B cell (primary cell): ENCODE measurements around the gene HOXA4. TPM values are rescaled to one million over a fixed set of nuclear protein-coding genes. Genes with fewer than 3 reads are reported as not detected.

ENCODE experiments used
- ATAC-seq: fragments of 200-7000 bp; cut with Tn5 transposase; one replicate; pipeline ENCODE4 v1.10.0; 2021; ENCODE audit warnings: low read depth, mild to moderate bottlenecking, moderate number of reproducible peaks, moderate library complexity
- CTCF ChIA-PET: fragments of 350-600 bp; sonication (Branson Sonifier 250); formaldehyde crosslinking; loops from one replicate; lab custom pipeline; 2021; ENCODE audit warnings: antibody characterized with exemption, inconsistent platforms; lab: Charles Lee
- POLR2A ChIA-PET: fragments of 350-600 bp; sonication (Branson Sonifier 250); formaldehyde crosslinking; loops from one replicate; lab custom pipeline; 2021; ENCODE audit warnings: antibody characterized with exemption; lab: Charles Lee
- DNase-seq: peaks from one replicate; pipeline ENCODE4 v3.0.0; 2013
- H2AFZ ChIP-seq: 2 replicates; pipeline ENCODE4 v1.6.1; 2012; ENCODE audit warnings: mild to moderate bottlenecking, low read depth, low read length; ENCODE audit not compliant: insufficient read depth, poor library complexity, severe bottlenecking
- H3K27ac ChIP-seq, 2 donors: 1 replicate in 1 of 2; 2 replicates in 1 of 2; pipeline ENCODE4 v1.5.1; 2012 to 2013; ENCODE audit warnings: low read length in 2 of 2, mild to moderate bottlenecking in 2 of 2, moderate library complexity in 1 of 2
- H3K27me3 ChIP-seq, 4 experiments: fragments of 200-600 bp in 1 of 4; sonication (generic) in 1 of 4; replicated peaks in 1 of 4; 1 replicate in 2 of 4; 2 replicates in 2 of 4; pipeline versions ENCODE4 v1.6.1 to v1.7.0; 2013 to 2016; ENCODE audit warnings: low read length in 3 of 4, mild to moderate bottlenecking in 2 of 4, mixed read lengths in 1 of 4, moderate library complexity in 1 of 4; ENCODE audit not compliant: insufficient read depth in 4 of 4, control insufficient read depth in 3 of 4; ENCODE audit errors: control extremely low read depth in 1 of 4
- H3K36me3 ChIP-seq, 2 experiments: replicated peaks in 1 of 2; 1 replicate in 1 of 2; 2 replicates in 1 of 2; pipeline versions ENCODE4 v1.6.1 to v1.7.1; 2013; ENCODE audit warnings: low read length in 1 of 2; ENCODE audit not compliant: insufficient read depth in 2 of 2, control insufficient read depth in 1 of 2; ENCODE audit errors: control extremely low read depth in 1 of 2, extremely low read depth in 1 of 2
- H3K4me1 ChIP-seq, 2 donors: fragments of 200-600 bp in 1 of 2; sonication (generic) in 1 of 2; 1 replicate in 1 of 2; 2 replicates in 1 of 2; pipeline versions ENCODE4 v1.5.1 to v1.6.1; 2013 to 2017; ENCODE audit warnings: low read length in 2 of 2; ENCODE audit not compliant: control insufficient read depth in 2 of 2, insufficient read depth in 2 of 2
- H3K4me2 ChIP-seq: replicated peaks from 2 replicates; pipeline ENCODE3; 2012; ENCODE audit warnings: mild to moderate bottlenecking, low read depth, low read length; ENCODE audit not compliant: poor library complexity, severe bottlenecking
- H3K4me3 ChIP-seq, 5 experiments: fragments of 200-600 bp in 1 of 5; sonication (generic) in 1 of 5; 1 replicate in 3 of 5; 2 replicates in 2 of 5; pipeline versions ENCODE4 v1.5.1 to v1.7.0; 2011 to 2016; ENCODE audit warnings: low read length in 4 of 5, mild to moderate bottlenecking in 4 of 5, low read depth in 2 of 5, control low read depth in 1 of 5, moderate library complexity in 1 of 5; ENCODE audit not compliant: insufficient read depth in 1 of 5; ENCODE audit errors: control extremely low read depth in 1 of 5, extremely low read depth in 1 of 5
- H3K79me2 ChIP-seq: fragments of 200-600 bp; sonication (generic); one replicate; pipeline ENCODE4 v1.6.0; 2016; ENCODE audit warnings: low read length; ENCODE audit not compliant: control insufficient read depth, insufficient read depth
- H3K9ac ChIP-seq: fragments of 200-600 bp; sonication (generic); 2 replicates; pipeline ENCODE4 v1.6.1; 2017; ENCODE audit warnings: mild to moderate bottlenecking, low read length, moderate library complexity
- H3K9me3 ChIP-seq, 3 donors: one replicate each; pipeline versions ENCODE4 v1.6.1 to v1.7.1; 2013; ENCODE audit warnings: low read length in 2 of 3; ENCODE audit not compliant: control insufficient read depth in 2 of 3, insufficient read depth in 1 of 3; ENCODE audit errors: control extremely low read depth in 1 of 3
- H4K20me1 ChIP-seq: 2 replicates; pipeline ENCODE4 v1.6.0; 2012; ENCODE audit warnings: mild to moderate bottlenecking, low read length; ENCODE audit not compliant: insufficient read depth, control insufficient read depth, poor library complexity, severe bottlenecking
- H3K27ac Mint-ChIP-seq: one replicate; pipeline ENCODE4 v1.8.0; 2021; ENCODE audit warnings: mixed read lengths
- H3K27me3 Mint-ChIP-seq: one replicate; pipeline ENCODE4 v1.8.0; 2021; ENCODE audit warnings: mixed read lengths
- H3K4me1 Mint-ChIP-seq: one replicate; pipeline ENCODE4 v1.8.0; 2021; ENCODE audit warnings: mixed read lengths
- H3K4me3 Mint-ChIP-seq: one replicate; pipeline ENCODE4 v1.8.0; 2021; ENCODE audit warnings: mixed read lengths
- H3K9me3 Mint-ChIP-seq: one replicate; pipeline ENCODE4 v1.8.0; 2022; ENCODE audit warnings: mixed read lengths; ENCODE audit not compliant: insufficient read depth
- EZH2 ChIP-seq: IDR thresholded peaks from 2 replicates; pipeline ENCODE4 v1.6.1; 2012; ENCODE audit warnings: borderline replicate concordance, low read depth, mild to moderate bottlenecking, moderate library complexity, low read length; ENCODE audit not compliant: insufficient read depth, poor library complexity, severe bottlenecking
- WGBS: methylation state at CpG from one replicate; pipeline ENCODE4 v1.1.5; 2013; ENCODE audit warnings: missing lambda C conversion rate; ENCODE audit not compliant: insufficient coverage; 5-methylcytosine and 5-hydroxymethylcytosine counted together
- intact Hi-C: fragments of 100-400 bp; cut with micrococcal nuclease; formaldehyde crosslinking; loops from one replicate; pipeline ENCODE4 v1.10.0; 2022
- polyA plus RNA-seq: library from polyadenylated mRNA; depleted of rRNA; stranded (reverse); fragments of >200 nt; gene quantifications from 2 replicates; pipeline ENCODE4 v1.2.3, GENCODE V29; 2012
- total RNA-seq, 2 donors: library from RNA; stranded (reverse); fragments of 120-200 nt in 1 of 2; gene quantifications; 1 replicate in 1 of 2; 2 replicates in 1 of 2; pipeline versions ENCODE4 v1.2.3 to v1.2.4, GENCODE V29; 2013 to 2022
- TF ChIP-seq, protein P1 (sequence below): fragments of 200-600 bp; IDR thresholded peaks from one replicate; pipeline ENCODE4 v1.8.0; 2022; ENCODE audit warnings: antibody characterized with exemption, mild to moderate bottlenecking

HOXA4 gene
- total and polyA plus RNA-seq, 2 donors (not counting 1 experiment from before 2014, with no cell fraction given) = 0.30 TPM; not detected in 1

DNA sequence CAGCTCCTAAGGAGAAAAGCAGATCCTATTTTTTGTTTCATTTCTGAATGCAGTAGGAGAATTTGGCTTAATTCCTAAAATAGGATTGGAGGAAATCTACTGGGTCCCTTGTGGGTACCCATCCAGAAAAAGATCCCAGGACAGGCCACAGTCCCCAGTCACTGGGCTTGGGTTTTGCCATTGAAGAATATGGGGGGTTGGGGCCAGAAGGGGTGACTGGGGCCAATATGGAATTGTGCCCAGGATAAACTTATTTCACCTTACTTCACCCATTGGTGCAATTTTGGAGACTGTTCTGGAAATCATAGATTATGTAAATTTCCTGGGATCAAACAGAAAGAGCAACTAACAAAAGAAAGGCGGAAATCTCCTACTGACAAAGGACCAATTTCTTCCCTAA, 7.9 kb upstream of the HOXA4 start:
- H3K27ac Mint-ChIP-seq = no peak overlapping the region
- Histone ChIP-seq H3K9ac (no peak overlapping the region), H3K27ac (no peak overlapping the region), H3K36me3 (no peaks in the 10 kb centered on the region), H3K9me3 (peaks cover 0 to 12% (median 0%) of the 10 kb centered on the region in 3 donors), H3K4me3 (no peak overlapping the region), H2AFZ (no peak overlapping the region), H3K27me3 (peaks cover 0 to 35% (median 23%) of the 10 kb centered on the region in 4 experiments), H3K79me2 (no peaks in the 10 kb centered on the region), H3K4me2 (no peak overlapping the region), H4K20me1 (no peaks in the 10 kb centered on the region), H3K4me1 (no peaks in the 10 kb centered on the region)
- DNase-seq (no peak), ATAC-seq (no peak)
- H3K4me1 Mint-ChIP-seq = peaks cover 4% of the 10 kb centered on the region
- no peaks in the 10 kb centered on the region for H3K9me3 Mint-ChIP-seq
- H3K27me3 Mint-ChIP-seq = peaks cover 61% of the 10 kb centered on the region
- TF ChIP-seq, protein P1, sequence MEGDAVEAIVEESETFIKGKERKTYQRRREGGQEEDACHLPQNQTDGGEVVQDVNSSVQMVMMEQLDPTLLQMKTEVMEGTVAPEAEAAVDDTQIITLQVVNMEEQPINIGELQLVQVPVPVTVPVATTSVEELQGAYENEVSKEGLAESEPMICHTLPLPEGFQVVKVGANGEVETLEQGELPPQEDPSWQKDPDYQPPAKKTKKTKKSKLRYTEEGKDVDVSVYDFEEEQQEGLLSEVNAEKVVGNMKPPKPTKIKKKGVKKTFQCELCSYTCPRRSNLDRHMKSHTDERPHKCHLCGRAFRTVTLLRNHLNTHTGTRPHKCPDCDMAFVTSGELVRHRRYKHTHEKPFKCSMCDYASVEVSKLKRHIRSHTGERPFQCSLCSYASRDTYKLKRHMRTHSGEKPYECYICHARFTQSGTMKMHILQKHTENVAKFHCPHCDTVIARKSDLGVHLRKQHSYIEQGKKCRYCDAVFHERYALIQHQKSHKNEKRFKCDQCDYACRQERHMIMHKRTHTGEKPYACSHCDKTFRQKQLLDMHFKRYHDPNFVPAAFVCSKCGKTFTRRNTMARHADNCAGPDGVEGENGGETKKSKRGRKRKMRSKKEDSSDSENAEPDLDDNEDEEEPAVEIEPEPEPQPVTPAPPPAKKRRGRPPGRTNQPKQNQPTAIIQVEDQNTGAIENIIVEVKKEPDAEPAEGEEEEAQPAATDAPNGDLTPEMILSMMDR = no peak
- TF ChIP-seq EZH2 = no peak
- POLR2A ChIA-PET = no interaction called here
- intact Hi-C loops = no loop called here
- CTCF ChIA-PET = interaction anchor here (0.8 kb wide), 1 partner anchor 52 kb away, joined by 4 read pairs; no protein-coding TSS in a partner anchor
- H3K4me3 Mint-ChIP-seq = no peak overlapping the region
- WGBS = no CpG with 5 or more reads among the region's 1 CpG

DNA sequence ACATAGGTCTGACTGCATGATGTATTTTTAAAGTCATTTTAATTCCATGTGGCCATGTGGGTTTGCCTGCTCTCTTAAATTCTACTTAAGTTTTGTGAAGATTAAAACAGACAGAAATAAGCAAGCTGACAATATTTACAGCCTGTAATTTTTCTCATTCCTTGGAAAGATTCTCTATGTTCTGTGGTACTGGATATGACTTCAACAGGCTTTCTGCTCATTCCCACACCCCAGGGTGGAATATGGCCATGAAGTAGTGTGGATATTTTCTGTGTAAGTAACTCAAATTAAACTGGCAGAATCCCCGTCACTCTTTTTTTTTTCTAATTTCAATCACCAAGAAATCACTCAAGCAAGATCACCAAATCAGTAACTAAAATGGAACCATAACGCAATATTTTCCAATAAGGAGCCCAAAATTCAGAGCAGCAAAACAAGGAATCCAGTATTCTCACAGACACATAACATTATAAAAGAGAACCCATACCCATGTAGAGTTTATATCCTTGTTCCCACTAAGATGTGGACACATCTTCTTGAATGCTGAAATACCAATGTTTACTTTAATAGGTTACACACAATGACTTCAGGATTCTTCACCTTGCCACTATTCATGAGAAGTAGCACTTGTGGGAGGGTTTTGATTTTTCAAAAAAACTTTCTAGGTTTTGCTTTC, 7.2 kb upstream of the HOXA4 start:
- WGBS = no CpG with 5 or more reads among the region's 2 CpGs
- Histone ChIP-seq H3K79me2 (no peaks in the 10 kb centered on the region), H3K36me3 (no peaks in the 10 kb centered on the region), H3K27ac (no peak overlapping the region), H3K9me3 (peaks cover 0 to 12% (median 0%) of the 10 kb centered on the region in 3 donors), H3K27me3 (peaks cover 0 to 37% (median 22%) of the 10 kb centered on the region in 4 experiments), H3K9ac (no peak overlapping the region), H2AFZ (no peak overlapping the region), H3K4me3 (no peak overlapping the region), H4K20me1 (no peaks in the 10 kb centered on the region), H3K4me2 (no peak overlapping the region), H3K4me1 (no peaks in the 10 kb centered on the region)
- H3K4me1 Mint-ChIP-seq = peaks cover 3% of the 10 kb centered on the region
- no peaks in the 10 kb centered on the region for H3K9me3 Mint-ChIP-seq
- intact Hi-C loops = no loop called here
- H3K4me3 Mint-ChIP-seq = no peak overlapping the region
- ChIA-PET POLR2A (no interaction called here), CTCF (interaction anchor here (0.8 kb wide), 1 partner anchor 51 kb away, joined by 4 read pairs; no protein-coding TSS in a partner anchor)
- peaks cover 66% of the 10 kb centered on the region for H3K27me3 Mint-ChIP-seq
- TF ChIP-seq, protein P1 = no peak
- no peak for TF ChIP-seq EZH2
- ATAC-seq (no peak), DNase-seq (no peak)
- no peak overlapping the region for H3K27ac Mint-ChIP-seq
